K562 (cell line): ENCODE measurements around the gene QPRT. TPM values are rescaled to one million over a fixed set of nuclear protein-coding genes. Genes with fewer than 3 reads are reported as not detected.
A peak's percentile ranks its signal among the peaks of the same experiment; 100 is the strongest.

Experiments used
- ATAC-seq: fragments of 200-7000 bp; cut with Tn5 transposase; 3 replicates; pipeline ENCODE4 v1.9.1; 2020; ENCODE audit warnings: moderate library complexity
- BruUV-seq: library from RNA; stranded (reverse); fragments of 400-500 nt; replicated peaks from 2 replicates; lab custom pipeline; 2021; lab: Mats Ljungman, UMichigan
- CTCF ChIA-PET: fragments of 300-600 bp; formaldehyde crosslinking; extraction: SDS; loops from one replicate; lab custom pipeline; 2021; ENCODE audit warnings: low intra/inter-chr PET ratio; lab: Yijun Ruan, JAX
- POLR2A ChIA-PET: fragments of 300-600, 350-650 bp; sonication (Branson Sonifier 250); formaldehyde crosslinking; extraction: SDS; loops from one replicate; lab custom pipeline; 2021; ENCODE audit warnings: antibody characterized with exemption, inconsistent platforms; lab: Yijun Ruan, JAX
- DNase-seq, 4 experiments: peaks; one replicate each; pipeline versions ENCODE4 v3.0.0 to v3.0.0-alpha.2; 2011 to 2018; ENCODE audit warnings: low spot score in 3 of 4, mixed read lengths in 3 of 4; ENCODE audit errors: extremely low read depth in 1 of 4
- FAIRE-seq: peaks from 2 replicates; lab custom pipeline; 2011; peaks lifted over from hg19 to GRCh38; lab: Jason Lieb, UNC
- H2AFZ ChIP-seq: 2 replicates; pipeline ENCODE4 v1.6.0; 2011; ENCODE audit warnings: low read depth, low read length, control low read depth, inconsistent platforms
- H3K27ac ChIP-seq: fragments of 200-600 bp; 3 replicates; pipeline ENCODE4 v1.8.0; 2011; ENCODE audit warnings: low read depth, mild to moderate bottlenecking, control low read depth, inconsistent platforms, low read length, moderate library complexity, mixed read lengths; ENCODE audit errors: extremely low read depth
- H3K27me3 ChIP-seq, 2 experiments: fragments of 300-600 bp in 1 of 2; 2 replicates in 1 of 2; 3 replicates in 1 of 2; pipeline versions ENCODE4 v1.6.0 to v1.8.0; 2011; ENCODE audit warnings: inconsistent platforms in 2 of 2, low read length in 2 of 2, mild to moderate bottlenecking in 1 of 2, mixed read lengths in 1 of 2, moderate library complexity in 1 of 2; ENCODE audit not compliant: control insufficient read depth in 2 of 2, insufficient read depth in 2 of 2
- H3K36me3 ChIP-seq: fragments of 300-600 bp; 3 replicates; pipeline ENCODE4 v1.8.0; 2011; ENCODE audit warnings: mild to moderate bottlenecking, low read length, inconsistent platforms; ENCODE audit not compliant: control insufficient read depth, insufficient read depth
- H3K4me1 ChIP-seq, 2 experiments: fragments of 200-600 bp in 1 of 2; replicated peaks in 1 of 2; 2 replicates in 1 of 2; 3 replicates in 1 of 2; pipeline versions ENCODE4 v1.5.1 to v1.8.0; 2011; ENCODE audit warnings: inconsistent platforms in 2 of 2, low read length in 2 of 2, mild to moderate bottlenecking in 1 of 2, mixed read lengths in 1 of 2, moderate library complexity in 1 of 2; ENCODE audit not compliant: control insufficient read depth in 2 of 2, insufficient read depth in 2 of 2
- H3K4me2 ChIP-seq: 2 replicates; pipeline ENCODE4 v1.6.1; 2011; ENCODE audit warnings: low read length, control low read depth, inconsistent platforms, mixed read lengths; ENCODE audit not compliant: insufficient read depth
- H3K4me3 ChIP-seq: fragments of 200-600 bp; sonication (generic), shearing (Covaris generic); 2 replicates; pipeline ENCODE4 v1.5.1; 2016; ENCODE audit warnings: control low read depth, inconsistent platforms
- H3K79me2 ChIP-seq: fragments of 200-600 bp; 3 replicates; pipeline ENCODE4 v1.8.0; 2011; ENCODE audit warnings: low read length, inconsistent platforms; ENCODE audit not compliant: control insufficient read depth, insufficient read depth
- H3K9ac ChIP-seq, 2 experiments: 2 replicates each; pipeline versions ENCODE4 v1.6.0 to v1.6.1; 2011; ENCODE audit warnings: low read depth in 2 of 2, low read length in 2 of 2, control low read depth in 1 of 2, inconsistent platforms in 1 of 2, mild to moderate bottlenecking in 1 of 2, mixed read lengths in 1 of 2; ENCODE audit not compliant: insufficient read depth in 1 of 2
- H3K9me1 ChIP-seq: one replicate; pipeline ENCODE4 v1.6.0; 2011; ENCODE audit warnings: inconsistent platforms, mild to moderate bottlenecking, low read length, moderate library complexity; ENCODE audit not compliant: control insufficient read depth, insufficient read depth
- H3K9me3 ChIP-seq: replicated peaks from 2 replicates; pipeline ENCODE4 v1.5.1; 2011; ENCODE audit warnings: low read depth, low read length, inconsistent platforms; ENCODE audit not compliant: control insufficient read depth, insufficient read depth
- H4K20me1 ChIP-seq: replicated peaks from 2 replicates; pipeline ENCODE4 v1.6.1; 2011; ENCODE audit warnings: low read length, inconsistent platforms, mixed read lengths; ENCODE audit not compliant: control insufficient read depth, insufficient read depth
- HCFC1 ChIP-seq: IDR thresholded peaks from 2 replicates; pipeline ENCODE4 v1.6.1; 2012; ENCODE audit warnings: low read depth, low read length, improper control_type of control experiment
- HIVEP1 ChIP-seq: fragments of 250-450 bp; sonication (Bioruptor Pico); IDR thresholded peaks from 2 replicates; pipeline ENCODE4 v1.4.0; 2020; ENCODE audit warnings: mild to moderate bottlenecking
- KHSRP ChIP-seq: fragments of 450-650 bp; IDR thresholded peaks from 2 replicates; pipeline ENCODE4 v1.6.1; 2017
- MGA ChIP-seq: fragments of 450-650 bp; IDR thresholded peaks from 2 replicates; pipeline ENCODE4 v1.6.1; 2016; ENCODE audit warnings: mild to moderate bottlenecking, moderate library complexity
- RBFOX2 ChIP-seq: fragments of 200-400 bp; formaldehyde crosslinking; IDR thresholded peaks from 2 replicates; pipeline ENCODE4 v1.6.1; 2017; ENCODE audit warnings: low read depth, mild to moderate bottlenecking, low read length, moderate library complexity
- VEZF1 ChIP-seq: fragments of 200-800 bp; sonication (Bioruptor generic); IDR thresholded peaks from 2 replicates; pipeline ENCODE4 v1.6.1; 2017; ENCODE audit warnings: missing genetic modification characterization, missing compliant biosample characterization
- WGBS: fragments of 100-300 bp; shearing (Covaris generic); methylation state at CpG from one replicate; pipeline ENCODE4 v1.1.6; 2016; ENCODE audit warnings: low coverage, mixed read lengths; ENCODE audit not compliant: insufficient coverage; ENCODE audit errors: missing lambda C conversion rate; 5-methylcytosine and 5-hydroxymethylcytosine counted together
- in situ Hi-C: fragments of 300-500 bp; cut with MboI; formaldehyde crosslinking; loops from 4 replicates; pipeline ENCODE4 v1.15.0; 2018; ENCODE audit warnings: inconsistent platforms, mixed read lengths
- intact Hi-C: fragments of 100-400 bp; cut with micrococcal nuclease; formaldehyde crosslinking; loops from 2 replicates; pipeline ENCODE4 v1.14.2; 2022
- polyA plus RNA-seq, 8 experiments: library from polyadenylated mRNA; depleted of rRNA in 4 of 8; stranded (reverse) in 5 of 8; unstranded in 3 of 8; fragments of >200 nt; fragmentation: Nextera tagmentation in 2 of 8; fragmentation: Illumina TruSeq in 1 of 8; extraction: Ambion mirVana in 2 of 8; extraction: Trizol in 1 of 8; gene quantifications; 2 replicates each; pipeline versions ENCODE4 v1.2.1 to v1.2.3, GENCODE V29; 2011 to 2014; ENCODE audit warnings: inconsistent platforms in 1 of 8, missing spikeins in 1 of 8
- total RNA-seq, 7 experiments: library from RNA; depleted of rRNA in 6 of 7; stranded (reverse); fragments of >200 nt in 6 of 7; fragmentation: Illumina TruSeq in 2 of 7; extraction: Trizol in 2 of 7; gene quantifications; 2 replicates each; pipeline versions ENCODE4 v1.2.1 to v1.2.3, GENCODE V29; 2011 to 2021; ENCODE audit warnings: low replicate concordance in 1 of 7
- TF ChIP-seq, protein P1 (sequence below), 3 experiments: IDR thresholded peaks in 2 of 3; conservative IDR thresholded peaks in 1 of 3; 2 replicates each; pipeline ENCODE4 v1.5.1; 2011 to 2012; ENCODE audit warnings: low read length in 3 of 3, mild to moderate bottlenecking in 3 of 3, control low read depth in 2 of 3, improper control_type of control experiment in 1 of 3, inconsistent platforms in 1 of 3, low read depth in 1 of 3, mixed read lengths in 1 of 3, moderate library complexity in 1 of 3; ENCODE audit not compliant: insufficient read depth in 2 of 3

QPRT gene
- total and polyA plus RNA-seq, 9 of the 15 experiments (the other 6 are each of a cell fraction or from before 2014, with no cell fraction given): 7.7 to 112 (median 64.1) TPM

DNA sequence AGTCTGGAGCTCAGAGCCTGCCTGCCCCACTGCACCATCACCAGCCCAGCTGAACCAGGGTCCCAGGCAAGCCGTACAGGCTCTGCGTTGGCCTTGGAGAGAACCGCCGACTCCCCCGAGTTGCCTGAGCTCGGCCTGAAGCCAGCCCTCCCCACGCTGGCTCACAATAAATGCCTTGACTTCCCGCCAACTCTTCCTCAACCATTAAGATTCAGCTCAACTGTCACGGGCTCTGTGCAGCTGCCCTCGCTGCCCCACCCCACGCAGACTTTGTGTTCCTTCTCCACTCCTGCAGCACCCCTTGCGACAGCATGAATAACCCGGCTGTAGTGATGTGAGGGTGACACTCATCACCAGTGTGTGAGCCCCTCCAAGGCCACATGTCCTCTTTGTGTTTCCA, 4.8 kb upstream of the QPRT start:
- no TSS peak for BruUV-seq
- H2AFZ ChIP-seq: peak overlapping the region; percentile 44; the same call in 1 of the 2 replicates
- peaks cover 29% of the 10 kb centered on the region for H3K79me2 ChIP-seq
- H3K4me2 ChIP-seq: 0 out of 2 replicates have a peak overlapping the region, but pooled peaks have one; percentile 10
- H3K36me3 ChIP-seq: peaks cover 16% of the 10 kb centered on the region; the same call in 1 of the 3 replicates
- CTCF ChIA-PET: no interaction called here
- DNase-seq (peak in 2 of 4 experiments; percentile 42 to 77), ATAC-seq (peak; percentile 28), FAIRE-seq (peak; percentile 83)
- H3K4me3 ChIP-seq: no peak overlapping the region
- H3K9me3 ChIP-seq: no peaks in the 10 kb centered on the region
- POLR2A ChIA-PET: interaction anchor here (1.0 to 2.4 kb wide), 5 partner anchors 9 to 129 kb away, joined by 3 to 12 read pairs (median 4); partner anchors contain the start of gene SPN
- peak overlapping the region; percentile 56 for H3K27ac ChIP-seq
- 12% methylated on average over 13 of the region's 13 CpGs for WGBS
- H4K20me1 ChIP-seq: no peaks in the 10 kb centered on the region
- H3K9ac ChIP-seq: peak overlapping the region in 1 of 2 experiments; percentile 91; a peak in 2 of 4 replicates
- in situ Hi-C loops: no loop called here
- H3K27me3 ChIP-seq: no peaks in the 10 kb centered on the region; a peak in 1 of 5 replicates
- no peaks in the 10 kb centered on the region for H3K9me1 ChIP-seq
- peaks cover 15 to 41% of the 10 kb centered on the region in 2 experiments for H3K4me1 ChIP-seq
- intact Hi-C loops: no loop called here
- TF ChIP-seq RBFOX2: 0 out of 2 replicates have a peak, but pooled peaks have one; percentile 21
- TF ChIP-seq, protein P1, sequence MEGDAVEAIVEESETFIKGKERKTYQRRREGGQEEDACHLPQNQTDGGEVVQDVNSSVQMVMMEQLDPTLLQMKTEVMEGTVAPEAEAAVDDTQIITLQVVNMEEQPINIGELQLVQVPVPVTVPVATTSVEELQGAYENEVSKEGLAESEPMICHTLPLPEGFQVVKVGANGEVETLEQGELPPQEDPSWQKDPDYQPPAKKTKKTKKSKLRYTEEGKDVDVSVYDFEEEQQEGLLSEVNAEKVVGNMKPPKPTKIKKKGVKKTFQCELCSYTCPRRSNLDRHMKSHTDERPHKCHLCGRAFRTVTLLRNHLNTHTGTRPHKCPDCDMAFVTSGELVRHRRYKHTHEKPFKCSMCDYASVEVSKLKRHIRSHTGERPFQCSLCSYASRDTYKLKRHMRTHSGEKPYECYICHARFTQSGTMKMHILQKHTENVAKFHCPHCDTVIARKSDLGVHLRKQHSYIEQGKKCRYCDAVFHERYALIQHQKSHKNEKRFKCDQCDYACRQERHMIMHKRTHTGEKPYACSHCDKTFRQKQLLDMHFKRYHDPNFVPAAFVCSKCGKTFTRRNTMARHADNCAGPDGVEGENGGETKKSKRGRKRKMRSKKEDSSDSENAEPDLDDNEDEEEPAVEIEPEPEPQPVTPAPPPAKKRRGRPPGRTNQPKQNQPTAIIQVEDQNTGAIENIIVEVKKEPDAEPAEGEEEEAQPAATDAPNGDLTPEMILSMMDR (IDR thresholded peaks at IDR 0.05 in 2 of 3, conservative IDR thresholded peaks at IDR 0.05 in 1 of 3; ENCODE audit: insufficient read depth in 2 of 3, low read depth in 1 of 3, low read length in 3 of 3): peak in 2 of 3 experiments; percentile 8 to 32; a peak in 2 of 6 replicates
- no peak for TF ChIP-seq HCFC1
- peak; percentile 80 for TF ChIP-seq VEZF1 (CRISPR knock-in tag)
- TF ChIP-seq MGA: peak; percentile 50
- TF ChIP-seq KHSRP: no peak
- TF ChIP-seq HIVEP1 (CRISPR knock-in tag): no peak
